Smooth muscle cell (in vitro differentiated cells): ENCODE measurements around the gene PLEKHG1. TPM values are rescaled to one million over a fixed set of nuclear protein-coding genes. Genes with fewer than 3 reads are reported as not detected.

ENCODE experiments used
- DNase-seq: peaks from one replicate; lab custom pipeline; 2025; ENCODE audit not compliant: unreplicated experiment; lab: John Stamatoyannopoulos, UW
- H2AFZ ChIP-seq: fragments of 200-600 bp; sonication (generic); 2 replicates; pipeline ENCODE4 v1.6.0; 2016; ENCODE audit warnings: antibody characterized with exemption, low read depth, mild to moderate bottlenecking
- H3F3A ChIP-seq: fragments of 200-600 bp; sonication (generic); 2 replicates; pipeline ENCODE4 v1.6.0; 2017; ENCODE audit warnings: antibody characterized with exemption, low read depth
- H3K27ac ChIP-seq: fragments of 200-600 bp; sonication (generic); 2 replicates; pipeline ENCODE4 v1.5.1; 2016; ENCODE audit warnings: low read depth, mild to moderate bottlenecking
- H3K27me3 ChIP-seq: fragments of 200-600 bp; sonication (generic); 2 replicates; pipeline ENCODE4 v1.6.1; 2016; ENCODE audit warnings: low read depth, mild to moderate bottlenecking
- H3K36me3 ChIP-seq: fragments of 200-600 bp; sonication (generic); 2 replicates; pipeline ENCODE4 v1.5.1; 2016; ENCODE audit warnings: low read depth
- H3K4me1 ChIP-seq: fragments of 200-600 bp; sonication (generic); 2 replicates; pipeline ENCODE4 v1.5.1; 2016; ENCODE audit warnings: low read depth
- H3K4me2 ChIP-seq: fragments of 200-600 bp; sonication (generic); 2 replicates; pipeline ENCODE4 v1.6.0; 2016; ENCODE audit warnings: mild to moderate bottlenecking
- H3K4me3 ChIP-seq: fragments of 200-600 bp; sonication (generic); 2 replicates; pipeline ENCODE4 v1.5.1; 2016; ENCODE audit warnings: mild to moderate bottlenecking
- H3K79me2 ChIP-seq: fragments of 200-600 bp; sonication (generic); 2 replicates; pipeline ENCODE4 v1.6.0; 2016; ENCODE audit warnings: low read depth, mild to moderate bottlenecking
- H3K9ac ChIP-seq: fragments of 200-600 bp; sonication (generic); 2 replicates; pipeline ENCODE4 v1.6.0; 2016; ENCODE audit warnings: low read depth
- H3K9me3 ChIP-seq: fragments of 200-600 bp; sonication (generic); replicated peaks from 2 replicates; pipeline ENCODE4 v1.5.1; 2016; ENCODE audit warnings: low read depth
- H4K20me1 ChIP-seq: fragments of 200-600 bp; sonication (generic); 2 replicates; pipeline ENCODE4 v1.6.0; 2016; ENCODE audit warnings: low read depth
- CTCF ChIP-seq: fragments of 200-600 bp; sonication (generic); IDR thresholded peaks from 2 replicates; pipeline ENCODE4 v1.5.1; 2017; ENCODE audit warnings: borderline replicate concordance, mild to moderate bottlenecking, antibody characterized with exemption; ENCODE audit not compliant: insufficient read depth, poor library complexity, severe bottlenecking
- WGBS: methylation state at CpG from one replicate; pipeline ENCODE4 v1.1.7; 2016; ENCODE audit warnings: low lambda C conversion rate; 5-methylcytosine and 5-hydroxymethylcytosine counted together
- polyA plus RNA-seq: library from polyadenylated mRNA; unstranded; fragments of >200 nt; fragmentation: Nextera tagmentation; extraction: Ambion mirVana; gene quantifications from 2 replicates; pipeline ENCODE4 v1.2.1, GENCODE V29; 2016
- total RNA-seq: library from RNA; depleted of rRNA; stranded (reverse); fragments of >200 nt; gene quantifications from 2 replicates; pipeline ENCODE4 v1.2.3, GENCODE V29; 2014

PLEKHG1 gene
- total and polyA plus RNA-seq, 2 experiments from 2014 or later, result 1.5 to 13.5 TPM

DNA sequence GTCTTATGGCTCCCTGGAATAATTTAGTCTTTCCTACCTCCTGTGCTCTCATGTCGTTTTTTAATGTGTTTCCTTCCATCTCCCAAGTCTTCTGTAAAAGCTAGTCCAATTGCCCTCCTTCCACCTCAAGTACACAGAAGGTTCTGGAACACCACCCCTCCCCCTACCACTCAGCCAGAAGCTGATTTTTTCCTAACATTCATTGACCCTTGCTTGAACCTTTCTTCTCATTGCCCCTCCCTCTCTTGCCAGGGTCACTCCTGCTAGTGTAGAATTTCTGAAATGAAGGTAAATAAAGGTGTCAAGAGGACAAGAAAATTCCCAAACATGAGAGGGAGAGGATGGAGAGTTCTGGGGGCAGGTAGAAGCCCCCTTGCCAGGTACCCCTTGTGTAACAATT lies 38.6 kb downstream of the PLEKHG1 start:
- no peak for TF ChIP-seq CTCF
- WGBS, result 88% methylated on average over 1 of the region's 1 CpG
- Histone ChIP-seq H3K4me3 (no peak overlapping the region), H3K27ac (no peak overlapping the region), H3K9ac (no peak overlapping the region), H3F3A (no peaks in the 10 kb centered on the region), H2AFZ (no peak overlapping the region), H3K36me3 (no peaks in the 10 kb centered on the region), H3K4me1 (peaks cover 4% of the 10 kb centered on the region), H3K79me2 (no peaks in the 10 kb centered on the region), H3K27me3 (peaks cover 4% of the 10 kb centered on the region), H4K20me1 (no peaks in the 10 kb centered on the region), H3K4me2 (no peak overlapping the region), H3K9me3 (no peaks in the 10 kb centered on the region)
- no peak for DNase-seq

GRCh38 chr6:150638765-150639164 lies 39.1 kb downstream of the PLEKHG1 start:
- no peak for DNase-seq
- WGBS, result 97% methylated on average over 1 of the region's 1 CpG

GRCh38 chr6:150639823-150640331 lies 40.2 kb downstream of the PLEKHG1 start:
- no peak overlapping the region for H3K4me2 ChIP-seq
- no peak overlapping the region for H3K4me3 ChIP-seq
- H3F3A ChIP-seq, result no peaks in the 10 kb centered on the region
- 96% methylated on average over 9 of the region's 9 CpGs for WGBS
- H3K27me3 ChIP-seq, result peaks cover 4% of the 10 kb centered on the region
- no peak overlapping the region for H3K9ac ChIP-seq
- no peaks in the 10 kb centered on the region for H3K9me3 ChIP-seq
- no peak overlapping the region for H2AFZ ChIP-seq
- peaks cover 4% of the 10 kb centered on the region for H3K4me1 ChIP-seq
- H3K36me3 ChIP-seq, result no peaks in the 10 kb centered on the region
- no peak for TF ChIP-seq CTCF
- DNase-seq, result no peak
- H4K20me1 ChIP-seq, result no peaks in the 10 kb centered on the region
- H3K27ac ChIP-seq, result no peak overlapping the region
- no peaks in the 10 kb centered on the region for H3K79me2 ChIP-seq

More at GRCh38 chr6:150638765-150639164, 39.1 kb downstream of the PLEKHG1 start:
- H3K27ac ChIP-seq, result no peak overlapping the region
- H4K20me1 ChIP-seq, result no peaks in the 10 kb centered on the region
- H3K9me3 ChIP-seq, result no peaks in the 10 kb centered on the region
- H3K4me1 ChIP-seq, result peaks cover 4% of the 10 kb centered on the region
- no peaks in the 10 kb centered on the region for H3K36me3 ChIP-seq
- H3K4me2 ChIP-seq, result no peak overlapping the region
- H3K79me2 ChIP-seq, result no peaks in the 10 kb centered on the region
- H3F3A ChIP-seq, result no peaks in the 10 kb centered on the region
- no peak overlapping the region for H3K9ac ChIP-seq
- peaks cover 4% of the 10 kb centered on the region for H3K27me3 ChIP-seq
- no peak for TF ChIP-seq CTCF
- no peak overlapping the region for H3K4me3 ChIP-seq
- no peak overlapping the region for H2AFZ ChIP-seq

GRCh38 chr6:150640556-150641209 lies 41.0 kb downstream of the PLEKHG1 start:
- H3K9ac ChIP-seq, result no peak overlapping the region
- no peaks in the 10 kb centered on the region for H3K79me2 ChIP-seq
- H3K9me3 ChIP-seq, result no peaks in the 10 kb centered on the region
- H3K4me2 ChIP-seq, result no peak overlapping the region
- no peak overlapping the region for H3K27ac ChIP-seq
- no peak overlapping the region for H3K4me3 ChIP-seq
- H3K27me3 ChIP-seq, result peaks cover 4% of the 10 kb centered on the region
- no peaks in the 10 kb centered on the region for H3K36me3 ChIP-seq
- H2AFZ ChIP-seq, result no peak overlapping the region
- no peaks in the 10 kb centered on the region for H3F3A ChIP-seq
- H4K20me1 ChIP-seq, result no peaks in the 10 kb centered on the region
- WGBS, result 79% methylated on average over 7 of the region's 7 CpGs
- TF ChIP-seq CTCF, result no peak
- no peak for DNase-seq
- H3K4me1 ChIP-seq, result no peaks in the 10 kb centered on the region
